Mucosa of rectum (tissue), 2 donors: ENCODE data around the gene GLO1.

ENCODE experiments used
- H3K27ac ChIP-seq, 2 donors: one replicate each; pipeline ENCODE4 v1.7.0; 2013; ENCODE audit warnings: inconsistent platforms in 2 of 2, low read depth in 2 of 2, low read length in 2 of 2
- H3K27me3 ChIP-seq, 2 donors: one replicate each; pipeline ENCODE4 v1.7.0; 2013; ENCODE audit warnings: low read length in 2 of 2; ENCODE audit not compliant: control insufficient read depth in 2 of 2, insufficient read depth in 2 of 2
- H3K36me3 ChIP-seq, 2 donors: one replicate each; pipeline ENCODE4 v1.7.0; 2013; ENCODE audit warnings: low read length in 2 of 2; ENCODE audit not compliant: control insufficient read depth in 2 of 2, insufficient read depth in 2 of 2
- H3K4me1 ChIP-seq, 2 donors: one replicate each; pipeline ENCODE4 v1.7.0; 2013; ENCODE audit warnings: low read length in 2 of 2, mild to moderate bottlenecking in 1 of 2; ENCODE audit not compliant: control insufficient read depth in 2 of 2, insufficient read depth in 2 of 2
- H3K4me3 ChIP-seq, 2 donors: one replicate each; pipeline ENCODE4 v1.7.0; 2013; ENCODE audit warnings: low read length in 2 of 2
- H3K9ac ChIP-seq, 2 donors: one replicate each; pipeline ENCODE4 v1.7.0; 2013; ENCODE audit warnings: low read length in 2 of 2, low read depth in 1 of 2, mild to moderate bottlenecking in 1 of 2
- H3K9me3 ChIP-seq, 2 donors: one replicate each; pipeline ENCODE4 v1.7.0; 2013; ENCODE audit warnings: low read length in 2 of 2; ENCODE audit not compliant: control insufficient read depth in 2 of 2
- donor health status: healthy.
- donor health status: Normal muscosa, but diverticular disease.

GLO1 gene

DNA sequence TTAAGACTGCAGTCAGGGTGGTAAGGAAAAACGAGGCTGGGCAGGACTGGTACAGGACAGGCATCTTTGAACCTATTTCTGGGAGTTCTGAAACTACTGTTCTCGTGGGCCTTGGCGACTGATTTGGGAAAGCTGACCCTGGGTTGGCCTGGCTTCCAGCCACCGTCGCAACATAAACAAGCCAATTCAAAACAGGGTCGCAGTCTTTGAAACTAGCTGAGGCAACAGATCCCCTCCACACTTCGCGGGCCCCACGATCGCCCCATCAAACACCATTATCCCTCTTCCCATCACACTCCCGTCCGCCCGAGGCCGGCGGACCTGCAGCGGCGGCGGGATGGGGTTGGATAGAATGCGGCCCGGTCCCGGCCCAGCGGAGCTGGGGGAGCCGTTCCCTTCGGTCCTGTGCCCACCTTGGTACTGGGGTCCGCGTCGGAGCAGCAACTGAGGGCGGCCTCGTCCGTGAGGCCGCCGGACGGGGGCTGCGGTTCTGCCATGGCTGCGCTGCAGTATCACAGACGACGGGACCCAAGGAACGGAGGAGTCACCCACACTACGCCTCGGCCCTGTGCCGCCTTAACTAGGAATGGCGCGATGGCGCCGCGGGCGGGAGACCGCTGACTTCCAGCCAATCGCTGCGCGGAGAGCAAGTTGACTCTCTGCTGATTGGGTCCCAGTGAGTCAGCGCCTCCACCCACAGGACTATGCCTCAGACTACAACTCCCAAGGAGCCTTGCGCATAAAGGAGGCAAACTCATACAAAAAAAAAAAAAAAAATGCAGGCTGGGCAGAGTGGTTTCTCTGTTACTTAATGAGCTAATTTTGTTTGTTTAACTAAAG is at the start of gene GLO1:
Gene GLO1 (minus strand): TSS at position 588 of the 840 bp plus-strand sequence. CDS start 91 bp downstream, at position 497.
- Histone ChIP-seq H3K27me3 (no peaks in the 10 kb centered on the region), H3K4me1 (peaks cover 0 to 7% of the 10 kb centered on the region in 2 donors), H3K36me3 (peaks cover 0 to 2% of the 10 kb centered on the region in 2 donors), H3K27ac (peak within 1 kb of the TSS; percentile 87 to 91), H3K9me3 (no peaks in the 10 kb centered on the region), H3K9ac (peak within 1 kb of the TSS; percentile 83 to 96), H3K4me3 (peak within 1 kb of the TSS; percentile 76 to 88)

DNA sequence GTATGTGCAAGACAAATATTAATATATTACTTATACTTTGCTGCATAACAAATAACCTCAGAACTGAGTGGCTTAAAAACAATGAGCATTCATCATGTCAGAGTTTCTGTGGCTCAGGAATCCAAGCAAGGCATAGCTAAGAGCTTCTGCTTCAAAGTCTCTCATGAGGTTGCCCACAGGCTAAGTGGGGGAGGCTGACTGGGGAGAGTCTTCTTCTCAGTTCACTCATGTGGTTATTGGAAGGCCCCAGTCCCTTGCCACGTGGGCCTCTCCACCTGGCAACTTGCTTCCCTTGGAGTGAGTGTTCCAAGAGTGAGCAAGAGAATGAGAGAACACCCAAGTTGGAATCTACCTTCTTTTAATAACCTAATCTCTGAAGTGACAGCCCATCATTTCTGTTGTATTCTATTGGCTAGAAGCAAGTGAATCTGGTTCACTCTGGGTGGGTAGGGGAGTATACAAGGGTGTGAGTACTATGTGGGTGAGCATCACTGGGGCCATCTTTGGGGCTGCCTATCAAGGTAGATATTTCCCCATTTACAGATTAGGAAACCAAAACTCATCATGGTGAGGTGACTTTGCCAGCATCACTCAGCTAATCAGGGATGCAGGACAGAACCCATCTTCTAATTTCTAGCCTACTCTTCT is 48.1 kb upstream of the GLO1 start:
- H3K9ac ChIP-seq = no peak overlapping the region
- no peaks in the 10 kb centered on the region for H3K27me3 ChIP-seq
- no peak overlapping the region for H3K4me3 ChIP-seq
- H3K9me3 ChIP-seq = no peaks in the 10 kb centered on the region
- H3K27ac ChIP-seq = no peak overlapping the region
- H3K4me1 ChIP-seq = no peaks in the 10 kb centered on the region
- no peaks in the 10 kb centered on the region for H3K36me3 ChIP-seq

DNA sequence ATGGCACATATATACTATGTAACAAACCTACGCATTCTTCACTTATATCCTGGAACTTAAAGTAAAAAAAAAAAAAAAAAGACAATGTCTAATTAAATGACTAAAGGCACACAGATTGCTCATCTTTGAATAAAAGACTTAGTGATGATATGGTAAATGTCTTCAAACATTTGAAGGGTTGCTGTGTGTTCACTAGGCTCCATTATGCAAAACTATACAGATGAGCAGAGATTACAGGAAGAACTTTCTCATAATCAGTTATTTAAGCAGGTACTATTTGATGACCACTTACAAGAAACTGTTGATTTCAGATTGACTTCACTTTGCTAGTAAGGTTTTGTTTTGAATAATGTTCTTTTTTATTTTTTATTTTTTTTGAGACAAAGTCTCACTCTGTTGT is 46.5 kb upstream of the GLO1 start:
- H3K9ac ChIP-seq = no peak overlapping the region
- H3K4me1 ChIP-seq = no peaks in the 10 kb centered on the region
- no peaks in the 10 kb centered on the region for H3K36me3 ChIP-seq
- no peaks in the 10 kb centered on the region for H3K9me3 ChIP-seq
- H3K4me3 ChIP-seq = no peak overlapping the region
- H3K27me3 ChIP-seq = no peaks in the 10 kb centered on the region
- no peak overlapping the region for H3K27ac ChIP-seq

DNA sequence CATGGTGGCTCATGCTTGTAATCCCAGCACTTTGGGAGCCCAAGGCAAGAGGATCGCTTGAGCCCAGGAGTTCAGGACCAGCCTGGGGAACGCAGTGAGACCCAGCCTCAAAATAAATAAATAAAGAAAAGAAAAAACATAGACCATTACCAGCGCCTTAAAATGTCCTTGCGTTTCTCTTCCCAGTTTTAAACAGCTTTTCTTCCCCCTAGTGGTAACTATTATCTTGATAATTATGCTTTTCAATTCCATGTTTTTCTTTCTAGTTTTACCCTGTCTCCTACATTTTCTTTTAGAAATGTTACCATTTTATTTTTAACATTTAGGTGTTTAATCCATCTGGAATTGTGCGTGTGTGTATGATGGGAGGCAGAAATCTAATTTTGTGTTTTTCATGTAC is 36.6 kb upstream of the GLO1 start:
- Histone ChIP-seq H3K4me1 (no peaks in the 10 kb centered on the region), H3K27ac (no peak overlapping the region), H3K9me3 (no peaks in the 10 kb centered on the region), H3K9ac (peak overlapping the region in 1 of 2 donors; percentile 24), H3K36me3 (no peaks in the 10 kb centered on the region), H3K4me3 (no peak overlapping the region), H3K27me3 (peaks cover 0 to 2% of the 10 kb centered on the region in 2 donors)

DNA sequence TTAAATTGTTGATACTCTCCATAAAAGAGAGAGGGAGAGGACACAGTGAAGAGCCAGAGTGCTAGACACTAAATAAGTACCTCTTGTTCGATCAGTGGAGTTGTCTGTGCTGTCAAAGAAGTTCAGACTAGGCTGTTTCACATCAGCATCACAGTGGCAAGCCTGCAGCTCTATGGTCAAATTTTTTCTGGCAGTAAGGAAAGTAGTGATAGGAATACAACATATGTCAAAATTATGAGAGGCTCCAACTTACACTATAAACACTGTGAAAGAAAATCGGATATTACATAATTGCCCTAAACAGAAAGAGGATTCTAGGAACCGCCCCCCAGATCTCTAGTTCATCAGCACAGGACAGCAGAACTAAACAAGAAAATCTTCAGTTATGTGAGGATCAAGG is 35.3 kb upstream of the GLO1 start:
- no peaks in the 10 kb centered on the region for H3K27me3 ChIP-seq
- no peak overlapping the region for H3K9ac ChIP-seq
- no peak overlapping the region for H3K4me3 ChIP-seq
- H3K36me3 ChIP-seq = no peaks in the 10 kb centered on the region
- no peak overlapping the region for H3K27ac ChIP-seq
- no peaks in the 10 kb centered on the region for H3K4me1 ChIP-seq
- H3K9me3 ChIP-seq = no peaks in the 10 kb centered on the region

DNA sequence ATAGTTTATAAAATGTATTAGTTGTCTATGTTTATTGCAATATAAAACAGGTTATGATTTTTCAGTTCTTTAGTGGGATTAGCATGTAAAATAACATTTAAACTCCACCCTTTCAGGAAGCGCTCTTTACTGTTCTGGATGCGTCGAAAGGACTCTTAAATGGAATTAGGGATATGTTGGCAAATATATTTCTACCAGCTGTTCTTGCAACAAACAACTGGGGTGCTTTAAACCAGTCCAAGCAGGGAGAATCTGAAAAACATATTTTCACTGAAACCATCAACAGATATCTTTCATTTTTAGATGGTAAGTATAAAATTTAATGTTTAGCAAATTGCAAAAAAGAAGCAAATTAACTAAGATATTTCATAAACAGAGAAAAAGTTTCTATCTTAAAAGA is 34.0 kb upstream of the GLO1 start:
- H3K9ac ChIP-seq = no peak overlapping the region
- H3K27ac ChIP-seq = no peak overlapping the region
- H3K4me1 ChIP-seq = no peaks in the 10 kb centered on the region

DNA sequence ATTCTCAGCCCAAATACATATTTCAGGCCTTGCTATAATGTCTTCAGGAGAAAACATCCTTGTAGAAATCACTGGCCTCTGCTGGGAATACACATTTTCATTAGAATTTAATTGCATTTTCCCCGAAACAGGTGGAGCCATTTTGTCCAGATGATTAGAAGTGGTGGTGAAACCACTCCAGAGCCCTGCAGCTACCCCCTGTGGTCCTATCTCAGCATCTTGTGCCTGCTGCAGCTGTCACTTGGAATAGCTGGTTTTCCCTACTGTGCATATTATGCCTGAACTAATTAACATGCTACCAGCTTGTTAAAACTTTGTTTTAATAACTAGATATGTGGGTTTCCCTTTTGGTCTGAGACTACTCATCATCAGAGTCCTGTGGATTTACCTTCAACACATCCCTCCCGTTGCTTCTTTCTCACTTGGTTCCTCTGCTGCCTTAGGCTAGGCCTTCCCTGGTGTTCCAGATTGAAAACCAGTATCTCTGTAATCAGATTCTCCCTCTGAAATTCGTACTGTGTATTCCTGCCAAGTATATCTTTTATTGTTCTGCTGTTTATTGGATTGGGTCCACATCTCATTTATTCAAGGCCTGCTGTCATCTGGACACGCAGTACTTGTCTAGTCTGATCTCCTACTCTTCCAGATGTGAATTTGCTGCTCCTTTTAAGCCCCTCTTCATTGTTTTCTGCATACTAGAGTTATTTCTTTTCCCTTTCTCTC is 27.4 kb upstream of the GLO1 start:
- Histone ChIP-seq H3K4me1 (no peaks in the 10 kb centered on the region), H3K9me3 (no peaks in the 10 kb centered on the region), H3K9ac (no peak overlapping the region)

More for the DNA sequence above, 34.0 kb upstream of the GLO1 start:
- Histone ChIP-seq H3K9me3 (no peaks in the 10 kb centered on the region), H3K27me3 (no peaks in the 10 kb centered on the region), H3K36me3 (no peaks in the 10 kb centered on the region), H3K4me3 (no peak overlapping the region)

DNA sequence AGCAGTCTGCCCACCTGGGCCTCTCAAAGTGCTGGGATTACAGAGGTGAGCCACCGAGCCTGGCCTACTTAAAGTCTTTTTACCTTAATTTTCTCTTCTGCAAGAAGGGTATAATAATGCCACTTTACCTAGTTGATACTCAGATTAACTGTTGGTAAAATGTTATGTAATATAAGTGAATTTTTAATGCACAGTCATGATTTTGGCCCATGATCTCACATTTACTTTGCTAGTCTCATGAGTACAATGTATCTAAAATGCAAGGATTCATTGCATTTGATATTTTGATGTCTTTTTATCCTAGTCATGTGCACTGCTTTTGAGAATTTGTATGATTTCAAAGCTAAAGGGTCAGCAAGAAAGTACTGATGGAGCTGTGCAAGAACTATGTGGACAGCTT is 25.3 kb upstream of the GLO1 start:
- H3K4me1 ChIP-seq = no peaks in the 10 kb centered on the region
- H3K36me3 ChIP-seq = no peaks in the 10 kb centered on the region
- no peaks in the 10 kb centered on the region for H3K27me3 ChIP-seq
- H3K9ac ChIP-seq = no peak overlapping the region
- H3K27ac ChIP-seq = no peak overlapping the region
- no peak overlapping the region for H3K4me3 ChIP-seq
- no peaks in the 10 kb centered on the region for H3K9me3 ChIP-seq

More for the DNA sequence above, 27.4 kb upstream of the GLO1 start:
- no peak overlapping the region for H3K27ac ChIP-seq
- H3K36me3 ChIP-seq = no peaks in the 10 kb centered on the region
- H3K4me3 ChIP-seq = no peak overlapping the region
- no peaks in the 10 kb centered on the region for H3K27me3 ChIP-seq

DNA sequence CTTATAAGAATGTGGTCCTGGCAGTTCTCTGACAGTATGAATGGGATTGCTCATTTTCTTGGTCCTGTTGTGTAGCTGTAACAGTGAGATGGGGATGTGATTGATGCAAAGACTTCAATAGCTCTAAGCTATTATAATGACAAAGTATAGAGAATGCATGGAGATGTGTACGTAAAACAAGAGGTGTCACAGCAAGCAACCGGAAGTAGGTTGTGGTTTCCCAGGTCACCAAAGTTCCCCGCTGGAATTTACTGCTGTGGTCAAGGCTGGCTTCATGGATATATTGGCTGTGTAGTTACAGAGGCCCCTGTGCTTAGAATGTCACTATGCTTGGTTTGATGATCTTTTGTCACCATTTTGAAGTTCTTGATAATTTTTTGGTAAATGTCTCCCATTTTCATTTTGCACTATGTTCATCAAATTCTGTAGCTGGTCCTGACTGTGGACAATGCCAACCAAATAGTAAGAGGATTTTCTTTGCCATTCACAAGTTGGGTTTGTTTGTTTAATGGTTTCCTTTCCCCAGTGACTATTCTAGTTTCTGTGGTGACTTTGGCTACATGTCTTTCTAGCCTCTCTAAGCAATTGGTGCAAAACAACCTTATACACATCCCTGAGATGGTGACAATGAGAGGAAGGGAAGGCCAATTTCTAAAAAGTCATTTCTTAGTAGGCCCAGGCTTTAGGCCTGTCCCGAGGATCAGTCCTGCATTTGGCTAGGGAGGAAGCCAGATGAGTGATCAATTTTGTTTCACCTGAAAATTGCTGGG is 22.7 kb upstream of the GLO1 start:
- Histone ChIP-seq H3K4me3 (no peak overlapping the region), H3K4me1 (no peaks in the 10 kb centered on the region), H3K36me3 (no peaks in the 10 kb centered on the region), H3K9me3 (no peaks in the 10 kb centered on the region), H3K27ac (no peak overlapping the region), H3K27me3 (no peaks in the 10 kb centered on the region), H3K9ac (no peak overlapping the region)
